LNCAP (cell line): ENCODE measurements around the gene CDH4.

Source experiments
- TF ChIP-seq, protein P1 (sequence below): fragments of 450-650 bp; IDR thresholded peaks from 2 replicates; pipeline ENCODE4 v1.5.1; 2017; ENCODE audit warnings: mild to moderate bottlenecking

The CDH4 gene

DNA sequence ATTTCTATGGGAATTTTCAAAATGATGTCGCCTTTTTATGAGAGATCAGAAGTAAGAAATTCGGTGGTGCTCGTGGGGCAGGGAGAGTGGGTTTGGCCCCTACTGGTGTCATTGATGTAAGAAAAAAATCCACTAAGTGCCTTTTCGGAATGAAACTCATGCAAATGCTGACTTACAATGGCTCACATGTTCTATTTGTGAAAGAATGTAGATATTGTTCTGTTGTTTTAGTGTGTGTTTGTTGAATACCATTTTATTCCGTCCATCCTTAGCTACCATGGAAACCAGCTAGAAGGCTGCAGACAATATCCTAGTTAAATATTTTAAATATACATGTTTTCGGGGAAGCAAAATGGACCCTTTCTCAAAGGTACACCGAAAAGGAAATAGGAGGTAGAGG is 508.7 kb downstream of the CDH4 start:
- TF ChIP-seq, protein P1, sequence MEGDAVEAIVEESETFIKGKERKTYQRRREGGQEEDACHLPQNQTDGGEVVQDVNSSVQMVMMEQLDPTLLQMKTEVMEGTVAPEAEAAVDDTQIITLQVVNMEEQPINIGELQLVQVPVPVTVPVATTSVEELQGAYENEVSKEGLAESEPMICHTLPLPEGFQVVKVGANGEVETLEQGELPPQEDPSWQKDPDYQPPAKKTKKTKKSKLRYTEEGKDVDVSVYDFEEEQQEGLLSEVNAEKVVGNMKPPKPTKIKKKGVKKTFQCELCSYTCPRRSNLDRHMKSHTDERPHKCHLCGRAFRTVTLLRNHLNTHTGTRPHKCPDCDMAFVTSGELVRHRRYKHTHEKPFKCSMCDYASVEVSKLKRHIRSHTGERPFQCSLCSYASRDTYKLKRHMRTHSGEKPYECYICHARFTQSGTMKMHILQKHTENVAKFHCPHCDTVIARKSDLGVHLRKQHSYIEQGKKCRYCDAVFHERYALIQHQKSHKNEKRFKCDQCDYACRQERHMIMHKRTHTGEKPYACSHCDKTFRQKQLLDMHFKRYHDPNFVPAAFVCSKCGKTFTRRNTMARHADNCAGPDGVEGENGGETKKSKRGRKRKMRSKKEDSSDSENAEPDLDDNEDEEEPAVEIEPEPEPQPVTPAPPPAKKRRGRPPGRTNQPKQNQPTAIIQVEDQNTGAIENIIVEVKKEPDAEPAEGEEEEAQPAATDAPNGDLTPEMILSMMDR = no peak

DNA sequence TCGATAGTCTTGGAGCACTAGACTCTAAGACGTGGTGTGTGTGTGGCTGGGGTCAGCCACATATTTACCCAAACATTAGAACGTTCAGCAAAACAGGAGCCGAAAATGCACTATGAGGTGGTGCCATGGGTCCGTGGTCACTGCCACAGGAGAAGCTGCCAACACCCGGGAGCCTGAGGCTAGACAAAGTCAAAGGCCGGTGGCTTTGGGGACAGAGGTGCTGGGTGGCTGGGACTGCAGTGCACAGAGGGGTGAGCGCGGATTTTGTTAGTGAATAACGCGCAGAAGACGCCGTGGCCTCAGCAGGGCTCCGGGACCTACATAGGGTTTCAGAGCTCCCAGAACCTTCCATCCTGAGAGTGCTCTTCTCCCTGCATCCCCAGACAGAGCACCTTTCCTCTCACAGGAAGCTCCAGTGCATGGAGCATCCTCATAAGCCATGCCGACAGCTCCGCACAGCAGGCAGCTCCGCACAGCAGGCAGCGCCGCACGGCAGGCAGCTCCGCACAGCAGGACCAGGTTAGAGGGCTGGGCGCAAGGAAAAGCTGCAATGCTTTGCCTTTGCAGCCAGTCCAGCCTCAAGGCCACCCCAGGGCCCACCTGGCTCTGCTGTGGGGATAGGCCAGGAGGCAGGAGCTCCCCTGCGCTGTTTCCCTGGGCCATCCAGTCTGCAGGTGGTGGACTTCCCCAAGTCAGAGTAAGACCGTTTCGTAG is 509.5 kb downstream of the CDH4 start:
- TF ChIP-seq, protein P1 = no peak

DNA sequence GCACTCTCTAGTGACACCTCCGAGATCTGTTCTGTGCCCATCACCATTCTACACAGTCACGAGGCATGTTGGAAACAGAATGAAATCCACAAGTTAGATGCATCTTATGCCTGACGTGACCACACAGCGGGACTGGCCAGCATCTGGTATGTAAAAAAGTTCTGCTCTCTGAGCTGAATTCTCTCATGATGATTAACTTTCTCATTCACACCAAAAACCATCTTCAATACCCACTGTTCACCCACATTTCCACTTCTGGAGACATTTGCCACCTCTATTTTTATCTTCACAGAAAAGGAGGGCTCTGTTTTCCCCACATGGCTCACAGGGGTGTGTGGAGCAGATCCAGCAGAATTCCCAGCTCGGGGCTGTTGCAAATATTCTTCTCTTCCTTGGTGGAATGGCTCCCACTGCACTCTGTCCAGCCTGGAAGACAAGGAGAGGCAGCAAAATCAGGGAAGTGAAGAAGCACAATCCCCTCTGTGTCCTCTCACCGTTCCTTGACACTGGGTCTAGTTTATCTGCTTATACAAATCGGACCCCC is 510.2 kb downstream of the CDH4 start:
- TF ChIP-seq, protein P1 = no peak

DNA sequence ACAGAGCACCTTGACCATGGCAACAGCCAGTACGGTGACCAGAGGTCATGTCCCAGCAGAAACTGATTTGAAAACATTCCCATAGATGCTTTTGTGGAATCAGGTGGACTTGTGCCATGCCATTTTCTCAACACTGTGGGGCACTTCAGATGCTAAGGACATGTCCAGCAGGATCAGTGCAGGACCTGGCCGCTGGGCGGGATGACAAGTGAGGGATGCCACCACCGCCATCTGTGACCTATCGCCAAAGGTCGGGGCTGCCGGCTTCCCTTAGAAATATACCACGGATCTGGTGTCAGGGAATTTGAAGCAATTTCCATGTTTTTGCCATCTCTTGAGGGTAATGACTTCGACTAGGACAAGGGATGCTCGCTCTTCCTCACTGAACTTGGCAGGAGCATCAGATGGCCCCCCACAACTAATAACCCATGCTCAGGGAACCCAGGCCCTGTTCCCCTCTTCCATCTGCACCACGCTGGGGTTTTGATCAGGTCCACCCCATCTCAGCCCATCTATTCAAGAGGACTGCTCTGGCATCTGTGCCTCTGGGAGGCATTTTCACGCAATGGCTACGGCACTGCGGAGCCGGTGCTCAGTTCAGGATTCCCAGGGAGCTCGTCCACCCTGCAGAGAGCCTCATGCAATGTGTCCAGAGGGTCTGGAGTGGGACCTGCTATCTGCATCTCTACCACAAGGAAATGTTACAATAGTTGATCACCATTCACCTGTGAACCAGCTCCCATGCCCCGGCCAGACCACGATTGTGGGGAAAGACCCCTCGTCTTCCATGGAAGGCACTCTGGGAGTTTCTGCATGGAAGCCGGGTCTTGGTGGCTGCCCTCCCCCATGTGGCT is 511.1 kb downstream of the CDH4 start:
- TF ChIP-seq, protein P1 = no peak

DNA sequence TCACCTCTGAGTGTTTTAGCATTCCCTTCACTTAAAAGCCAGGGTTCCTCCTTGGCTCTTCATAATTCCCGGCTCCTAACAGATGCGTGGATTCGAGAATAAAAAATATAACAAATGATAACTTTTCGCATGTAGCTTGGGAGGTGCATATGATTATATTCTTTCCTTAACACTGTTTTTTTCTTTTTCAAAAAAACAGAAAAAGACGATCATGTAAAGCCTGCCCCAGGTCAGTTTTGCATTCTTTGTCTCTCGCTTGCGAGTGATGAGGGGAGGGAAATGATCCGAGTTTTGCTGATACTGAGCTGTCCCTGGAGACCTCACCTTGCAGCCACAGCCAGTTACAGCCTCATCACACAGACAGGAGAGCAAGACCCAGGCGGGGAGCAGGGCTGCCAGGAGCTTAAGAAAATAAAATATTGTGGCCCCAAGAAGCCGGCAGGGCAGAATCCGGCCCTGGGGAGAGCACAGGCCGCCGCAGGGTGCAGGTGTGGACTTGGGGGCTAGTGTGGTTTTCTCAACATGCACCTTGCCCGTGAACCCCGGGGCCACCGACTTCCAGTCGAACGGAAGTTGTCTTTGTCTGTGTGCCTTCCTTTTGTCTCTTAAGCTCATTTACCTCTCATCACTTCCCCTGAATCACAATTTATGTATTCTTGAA is 511.8 kb downstream of the CDH4 start:
- TF ChIP-seq, protein P1 = no peak

DNA sequence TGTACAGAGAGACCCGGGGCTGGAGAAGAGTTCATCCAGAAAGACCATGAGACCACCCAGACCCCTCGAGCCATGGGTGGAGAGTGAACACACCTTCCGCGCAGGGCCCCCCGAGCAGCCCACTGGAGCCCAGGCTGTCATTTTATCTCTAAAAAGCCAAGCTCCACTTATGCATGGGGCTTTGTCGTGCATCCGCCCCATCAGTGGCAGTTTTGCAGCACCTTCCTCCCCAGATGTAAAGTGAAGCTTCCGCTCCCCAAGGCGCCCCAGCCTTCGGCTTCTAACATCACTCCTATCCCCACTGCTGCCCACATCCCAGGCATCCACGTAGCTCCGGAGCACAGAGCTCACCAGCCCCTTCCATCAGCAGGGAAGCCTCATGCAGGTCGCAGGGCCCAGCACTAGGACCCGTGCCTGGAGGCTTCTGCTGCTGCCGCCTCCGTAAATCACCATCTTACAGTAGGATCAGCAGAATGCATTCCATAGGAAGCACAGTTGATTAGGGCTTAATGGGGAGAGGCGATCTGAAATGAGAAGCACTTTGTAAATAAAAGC is 512.5 kb downstream of the CDH4 start:
- TF ChIP-seq, protein P1 = no peak
